HG03045 (cell line): ENCODE measurements around the gene PAPOLB.

Experiments used
- ATAC-seq: cut with Tn5 transposase; IDR thresholded peaks from one replicate; pipeline ENCODE4 v1.9.1; 2021; ENCODE audit warnings: mild to moderate bottlenecking, moderate library complexity; ENCODE audit not compliant: unreplicated experiment

PAPOLB gene

DNA sequence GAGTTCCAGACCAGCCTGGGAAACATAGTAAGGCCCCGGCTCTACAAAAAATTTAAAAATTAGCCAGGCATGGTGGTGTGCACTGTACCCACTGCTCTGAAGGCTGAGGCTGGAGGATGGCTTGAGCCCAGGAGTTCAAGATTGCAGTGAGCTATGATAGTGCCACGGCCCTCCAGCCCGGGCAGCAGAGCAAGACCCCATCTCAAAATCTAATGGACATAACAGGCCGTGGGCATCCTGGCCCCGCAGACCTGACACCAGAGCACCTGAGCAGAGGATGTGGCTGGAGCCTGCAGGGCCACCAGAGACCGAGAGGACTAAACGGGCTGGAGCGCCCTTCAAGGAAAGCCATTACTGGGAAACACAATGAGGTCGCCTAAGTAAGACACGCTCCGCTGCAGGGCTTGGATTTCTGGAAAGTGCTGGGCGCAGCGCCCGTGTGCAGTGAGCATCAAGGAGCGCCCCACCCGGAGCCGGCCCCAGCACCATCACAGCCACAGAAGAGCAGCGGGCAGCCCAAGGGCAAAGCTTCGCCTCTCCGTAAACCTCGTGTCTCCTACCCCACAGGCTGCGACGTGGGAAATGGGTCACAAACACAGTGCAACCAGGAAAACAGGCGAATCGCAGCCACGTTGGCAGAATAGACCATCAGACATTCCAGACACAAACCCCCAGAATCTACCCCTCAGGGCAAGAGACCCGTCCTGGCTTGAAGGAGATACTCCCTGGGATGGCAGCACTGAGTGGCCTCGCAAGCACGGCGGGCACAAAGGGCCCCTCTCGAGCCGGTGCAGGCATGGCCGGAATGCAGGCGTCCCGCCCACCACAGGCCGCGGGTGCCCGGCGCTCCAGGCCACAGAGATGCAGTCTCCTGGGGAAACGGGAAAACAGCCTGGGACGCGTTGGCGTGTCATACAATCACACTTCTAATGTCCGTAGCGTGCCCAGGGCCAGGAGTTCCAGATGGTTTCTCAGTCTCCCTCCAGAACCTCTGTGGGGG, 16.8 kb upstream of the PAPOLB start:
- ATAC-seq, result no peak

DNA sequence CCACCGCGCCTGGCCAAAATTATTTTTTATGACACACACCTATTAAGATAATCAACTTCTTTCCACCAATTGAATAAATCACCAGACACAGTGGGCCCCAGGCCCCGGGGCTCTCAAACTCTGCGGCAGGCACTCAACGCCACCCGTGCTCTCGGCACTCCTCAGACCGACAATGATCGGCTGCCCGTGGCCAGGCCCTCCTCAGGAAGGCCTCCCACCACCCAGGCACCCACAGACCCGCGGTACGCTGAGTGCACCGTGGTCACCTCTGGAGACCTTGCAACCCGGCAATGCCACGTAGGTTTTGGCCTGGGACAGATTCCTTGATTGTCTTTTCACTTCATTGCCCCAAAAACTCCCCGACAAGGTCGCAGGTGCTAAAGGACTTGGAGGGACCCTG, 14.8 kb upstream of the PAPOLB start:
- no peak for ATAC-seq

- no peak for ATAC-seq
Observed at GRCh38 chr7:4875391-4875790, 13.6 kb upstream of the PAPOLB start.

DNA sequence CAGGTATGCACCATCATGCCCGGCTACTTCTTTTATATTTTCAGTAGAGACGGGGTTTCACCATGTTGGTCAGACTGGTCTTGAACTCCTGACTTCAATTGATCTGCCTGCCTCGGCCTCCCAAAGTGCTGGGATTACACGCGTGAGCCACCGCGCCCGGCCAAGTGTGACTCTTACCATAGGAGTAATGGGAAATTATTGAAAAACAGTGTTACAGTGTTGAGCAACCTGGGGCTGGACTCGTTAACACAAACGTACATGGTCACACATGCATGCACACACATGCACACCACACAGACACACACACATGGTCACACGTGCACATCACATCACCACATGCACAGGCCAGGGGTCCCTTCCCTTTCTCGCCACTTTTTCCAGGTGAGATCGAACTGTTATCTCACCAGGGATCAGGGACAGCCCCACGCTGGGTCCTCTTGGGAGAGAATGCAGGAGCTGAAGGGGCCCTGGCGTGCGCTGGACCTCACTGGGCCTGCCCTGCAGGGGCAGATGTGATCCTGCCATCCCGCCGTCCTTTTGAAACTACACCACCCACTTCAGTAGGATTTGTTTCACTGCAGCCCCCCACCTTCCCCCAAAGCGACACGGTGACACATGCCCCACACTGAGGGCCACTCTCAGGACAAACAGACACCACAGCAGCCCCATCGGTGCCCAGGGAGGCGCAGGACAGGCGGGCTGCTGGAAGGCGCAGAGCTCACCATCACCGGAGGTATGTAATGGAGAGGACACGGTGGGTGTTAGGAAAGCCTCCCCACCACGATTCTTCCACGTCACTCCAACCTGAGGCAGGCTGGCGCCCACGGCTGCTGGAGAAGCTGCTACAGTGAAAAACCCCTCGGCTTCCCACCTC, 11.5 kb upstream of the PAPOLB start:
- ATAC-seq, result no peak

- ATAC-seq, result no peak
Observed at GRCh38 chr7:4871930-4872675, 10.3 kb upstream of the PAPOLB start.

DNA sequence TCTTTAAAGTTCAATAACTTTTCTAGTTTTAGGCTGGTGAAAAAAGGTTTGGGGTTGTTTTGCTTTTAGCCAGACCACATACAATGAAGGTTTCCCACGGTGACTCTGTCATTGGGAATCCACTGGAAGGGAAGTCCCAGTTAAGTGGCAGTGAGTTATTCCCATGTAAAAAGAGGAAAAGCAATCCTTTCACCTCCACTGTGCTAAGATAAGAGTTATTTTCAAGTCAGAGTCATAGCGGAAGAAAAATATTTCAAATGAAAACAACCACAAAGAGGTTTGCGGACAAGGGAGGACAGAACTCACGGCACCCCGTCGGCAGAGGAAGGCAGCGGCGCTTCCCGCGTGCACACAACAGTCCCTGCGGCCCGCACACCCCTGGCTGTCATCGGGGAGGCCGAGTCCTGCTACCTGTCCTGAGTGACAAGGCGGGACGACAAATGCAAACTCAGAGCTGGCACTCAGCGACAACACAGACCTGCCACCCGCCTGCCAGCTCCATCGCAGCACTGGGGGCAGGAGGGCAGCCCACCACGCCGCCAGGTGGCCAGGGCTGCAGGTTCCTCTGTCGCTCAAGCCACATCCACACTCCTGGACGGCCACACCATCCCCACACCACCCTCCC, 9.3 kb upstream of the PAPOLB start:
- no peak for ATAC-seq

- no peak for ATAC-seq
Observed at GRCh38 chr7:4868493-4868892, 6.7 kb upstream of the PAPOLB start.

DNA sequence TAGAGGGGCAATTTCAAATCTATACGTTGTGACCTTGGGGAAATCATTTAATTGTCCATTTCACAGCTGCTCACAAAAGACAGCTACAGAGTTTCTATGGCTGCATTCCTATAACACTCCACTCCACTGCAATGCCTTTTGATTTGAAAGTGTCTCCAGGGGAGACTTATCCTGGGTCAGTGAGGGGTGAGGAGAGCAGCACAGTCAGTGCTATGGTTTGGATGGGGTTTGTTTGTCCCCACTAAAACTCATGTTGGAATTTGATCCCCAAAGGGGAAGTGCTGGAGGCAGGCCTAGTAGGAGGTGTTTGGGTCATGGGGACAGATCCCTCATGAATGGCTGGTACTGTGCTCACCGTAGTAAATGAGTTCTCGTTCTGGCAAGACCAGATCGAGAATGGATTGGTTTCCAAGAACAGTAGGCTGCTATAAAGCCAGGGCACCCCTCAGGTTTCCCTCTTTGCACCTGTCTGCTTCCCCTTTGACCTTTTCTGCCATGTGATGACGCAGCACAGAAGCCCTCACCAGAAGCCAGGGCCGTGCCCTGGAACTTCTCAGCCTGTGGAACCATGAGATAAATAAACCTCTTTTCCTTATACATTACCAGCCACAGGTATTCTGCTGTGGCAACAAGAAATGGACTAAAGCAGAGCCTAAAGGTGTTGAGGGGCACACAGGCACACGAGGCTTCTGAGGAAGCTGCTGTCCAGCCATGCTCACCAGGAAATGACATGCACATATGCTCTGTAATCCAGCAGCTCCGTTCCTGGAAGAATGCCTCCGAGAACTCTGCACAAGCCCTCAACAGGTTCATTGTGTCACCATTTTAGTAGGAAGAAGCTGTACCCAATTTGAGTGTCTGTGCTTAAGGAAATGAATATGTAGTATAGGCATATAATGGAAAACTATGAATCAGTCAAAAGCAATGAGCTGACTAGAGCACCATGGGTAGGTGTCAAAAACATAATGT, 5.0 kb upstream of the PAPOLB start:
- ATAC-seq, result no peak

DNA sequence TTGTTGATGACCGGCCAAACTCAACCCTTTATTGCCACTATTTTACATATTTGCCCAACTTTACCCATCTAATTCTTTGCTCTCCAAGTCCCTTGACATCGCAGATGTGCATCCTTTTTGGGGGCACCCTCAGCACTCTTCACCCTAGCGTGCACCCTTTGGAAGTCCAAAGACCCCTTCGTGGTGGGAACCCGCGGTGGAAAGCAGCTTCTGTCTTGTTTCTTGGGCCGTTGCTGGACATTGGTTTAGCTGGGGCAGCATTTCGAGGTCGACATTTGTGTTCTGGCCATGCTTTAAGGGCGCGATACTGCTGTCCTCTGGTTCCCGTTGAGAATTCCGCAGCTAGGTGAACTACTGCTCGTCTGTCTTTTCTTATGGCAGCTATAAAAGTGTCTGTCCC, 326 bp upstream of the PAPOLB start:
- no peak for ATAC-seq

DNA sequence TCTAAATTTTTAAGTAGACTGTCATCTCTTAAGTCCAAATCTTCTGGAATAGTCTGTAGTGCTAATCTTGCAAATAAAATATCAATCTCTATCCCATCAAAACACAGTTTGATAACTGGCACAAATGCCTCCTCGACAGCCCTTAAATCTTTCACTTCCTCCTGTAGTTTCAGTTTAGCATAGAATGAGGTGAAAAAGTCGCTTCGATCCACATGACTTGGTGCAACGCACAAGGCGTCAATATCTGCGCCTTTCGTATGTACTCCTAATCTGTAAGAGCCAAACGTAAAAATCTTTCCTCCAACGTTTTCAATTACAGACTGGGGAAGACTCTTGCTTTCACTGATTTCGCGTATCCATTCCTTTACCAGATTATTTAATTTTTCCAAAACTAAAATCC, 603 bp downstream of the PAPOLB start:
- no peak for ATAC-seq

GRCh38 chr7:4857189-4857588, 4.6 kb downstream of the PAPOLB start:
- no peak for ATAC-seq

DNA sequence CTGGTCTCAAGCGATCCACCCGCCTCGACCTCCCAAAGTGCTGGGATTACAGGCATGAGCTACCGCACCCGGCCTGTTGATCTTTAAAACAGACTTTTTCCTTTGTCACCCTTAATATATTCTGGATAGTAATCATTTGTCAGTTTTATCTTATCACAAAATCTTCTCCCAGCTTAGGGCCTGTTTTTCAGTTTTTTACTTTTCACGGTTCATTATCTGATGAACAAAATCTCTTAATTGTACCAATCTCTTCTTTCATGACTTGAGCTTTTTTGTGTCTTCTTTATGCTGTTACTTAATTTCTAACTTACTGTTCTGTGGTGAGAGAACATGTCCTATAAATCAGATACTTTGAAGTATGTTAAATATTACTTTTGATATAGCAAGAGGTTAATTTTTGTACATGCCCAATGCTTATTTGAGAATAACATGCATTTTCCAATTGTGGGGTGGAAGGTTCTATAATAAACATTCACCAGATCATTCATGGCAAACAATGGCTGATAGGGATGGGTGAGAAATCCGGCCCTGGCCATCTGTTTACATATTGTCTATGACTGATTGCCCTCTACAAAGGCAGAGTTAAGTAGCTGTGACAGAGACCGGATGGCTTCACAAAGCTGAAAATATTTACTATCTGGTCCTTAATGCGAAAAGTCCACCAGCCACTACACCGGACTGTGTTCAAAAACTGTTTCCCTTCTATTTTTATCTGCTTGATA, 5.3 kb downstream of the PAPOLB start:
- no peak for ATAC-seq

DNA sequence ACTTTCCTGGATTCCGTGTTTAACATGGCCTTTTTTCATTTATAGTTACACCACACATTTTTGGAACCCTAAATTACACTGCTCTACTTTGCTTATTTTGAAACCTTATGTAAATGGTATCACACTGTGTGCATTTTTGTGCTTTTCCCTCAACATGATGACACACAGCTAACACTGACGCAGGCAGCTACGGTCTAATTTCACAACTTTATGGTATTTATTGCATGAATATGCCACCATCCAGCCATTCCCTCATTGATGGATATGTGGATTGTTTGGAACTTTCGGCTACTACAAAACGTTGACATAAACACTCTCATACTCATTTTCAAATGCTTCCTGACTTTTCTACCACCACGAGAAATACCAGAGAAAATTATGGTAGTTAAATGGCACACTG, 6.9 kb downstream of the PAPOLB start:
- no peak for ATAC-seq

- ATAC-seq, result no peak
Observed at GRCh38 chr7:4851459-4852422, 10.1 kb downstream of the PAPOLB start.

DNA sequence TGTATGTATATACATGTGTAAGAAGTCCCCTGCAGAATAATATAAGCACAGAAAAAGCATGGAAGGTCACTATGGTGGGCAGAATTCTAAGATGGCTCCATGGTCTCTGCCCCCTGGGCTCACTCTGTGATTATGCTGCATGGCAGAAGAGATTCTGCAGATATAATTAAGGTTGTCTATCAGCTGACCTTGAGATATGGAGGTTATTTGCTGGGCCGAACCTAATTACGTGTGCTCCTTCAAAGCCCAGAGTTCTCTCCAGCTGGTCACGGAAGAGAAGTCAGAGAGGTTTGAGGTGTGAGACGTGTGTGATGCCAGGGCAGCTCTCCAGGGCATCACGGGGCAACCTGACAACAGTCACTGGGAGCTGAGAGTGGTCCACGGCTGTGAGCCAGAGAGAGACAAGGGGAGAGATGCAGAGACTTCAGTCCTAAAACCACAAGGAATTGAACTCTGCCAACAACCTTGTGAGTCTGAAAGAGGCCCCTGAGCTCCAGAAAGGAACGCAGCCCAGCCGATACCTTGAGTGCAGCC, 11.5 kb downstream of the PAPOLB start:
- ATAC-seq, result no peak

- no peak for ATAC-seq
Observed at GRCh38 chr7:4849390-4849789, 12.4 kb downstream of the PAPOLB start.

- no peak for ATAC-seq
Observed at GRCh38 chr7:4845740-4846142, 16.1 kb downstream of the PAPOLB start.
